Gastrocnemius medialis (tissue), 4 donors: ENCODE data around the gene SMS.

Experiments
- POLR2A ChIP-seq, 2 donors: fragments of 450-650 bp; IDR thresholded peaks; one replicate each; pipeline ENCODE4 v1.6.1; 2017; ENCODE audit warnings: antibody characterized with exemption in 2 of 2, mild to moderate bottlenecking in 2 of 2, moderate library complexity in 2 of 2
- TF ChIP-seq, protein P1 (sequence below), 5 experiments: fragments of 450-650 bp in 3 of 5; fragments of 200-600 bp in 2 of 5; sonication (generic) in 2 of 5; IDR thresholded peaks in 4 of 5; conservative IDR thresholded peaks in 1 of 5; 1 replicate in 4 of 5; 2 replicates in 1 of 5; pipeline ENCODE4 v1.5.1; 2016 to 2019; ENCODE audit warnings: antibody characterized with exemption in 5 of 5, mild to moderate bottlenecking in 3 of 5, moderate library complexity in 3 of 5

DNA sequence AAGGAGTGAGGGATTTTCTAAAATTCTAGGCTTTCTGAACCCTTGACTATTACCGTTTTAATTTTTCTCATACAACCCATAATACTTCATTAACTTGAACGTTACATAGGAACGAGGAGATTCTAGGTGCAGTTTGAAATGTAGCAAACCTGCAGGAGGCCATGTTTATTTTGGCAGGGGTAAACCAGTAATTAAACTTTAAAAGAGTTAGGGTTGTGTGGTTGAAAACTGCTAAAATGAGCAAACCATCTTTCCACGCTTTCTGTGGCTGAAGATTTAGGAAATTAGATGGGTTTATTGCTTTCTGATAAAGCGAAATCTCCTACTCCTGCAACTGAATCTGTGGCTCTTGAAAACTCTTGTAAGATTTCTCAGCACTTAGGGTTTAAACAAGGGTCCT lies 93.3 kb downstream of the SMS start:
- TF ChIP-seq, protein P1, sequence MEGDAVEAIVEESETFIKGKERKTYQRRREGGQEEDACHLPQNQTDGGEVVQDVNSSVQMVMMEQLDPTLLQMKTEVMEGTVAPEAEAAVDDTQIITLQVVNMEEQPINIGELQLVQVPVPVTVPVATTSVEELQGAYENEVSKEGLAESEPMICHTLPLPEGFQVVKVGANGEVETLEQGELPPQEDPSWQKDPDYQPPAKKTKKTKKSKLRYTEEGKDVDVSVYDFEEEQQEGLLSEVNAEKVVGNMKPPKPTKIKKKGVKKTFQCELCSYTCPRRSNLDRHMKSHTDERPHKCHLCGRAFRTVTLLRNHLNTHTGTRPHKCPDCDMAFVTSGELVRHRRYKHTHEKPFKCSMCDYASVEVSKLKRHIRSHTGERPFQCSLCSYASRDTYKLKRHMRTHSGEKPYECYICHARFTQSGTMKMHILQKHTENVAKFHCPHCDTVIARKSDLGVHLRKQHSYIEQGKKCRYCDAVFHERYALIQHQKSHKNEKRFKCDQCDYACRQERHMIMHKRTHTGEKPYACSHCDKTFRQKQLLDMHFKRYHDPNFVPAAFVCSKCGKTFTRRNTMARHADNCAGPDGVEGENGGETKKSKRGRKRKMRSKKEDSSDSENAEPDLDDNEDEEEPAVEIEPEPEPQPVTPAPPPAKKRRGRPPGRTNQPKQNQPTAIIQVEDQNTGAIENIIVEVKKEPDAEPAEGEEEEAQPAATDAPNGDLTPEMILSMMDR (IDR thresholded peaks at IDR 0.05 in 4 of 5, conservative IDR thresholded peaks at IDR 0.05 in 1 of 5): no peak
- no peak for TF ChIP-seq POLR2A (IDR thresholded peaks at IDR 0.05)
